Subcutaneous adipose tissue (tissue), 4 donors: ENCODE data around the gene TULP4. TPM values are rescaled to one million over a fixed set of nuclear protein-coding genes. Genes with fewer than 3 reads are reported as not detected.

Experiments used
- total RNA-seq, 4 donors: library from RNA; depleted of rRNA; stranded (reverse); fragments of >200 nt; gene quantifications; one replicate each; pipeline ENCODE4 v1.1.0, GENCODE V29; 2016
- TF ChIP-seq, protein P1 (sequence below): fragments of 450-650 bp; IDR thresholded peaks from one replicate; pipeline ENCODE4 v1.5.1; 2016; ENCODE audit warnings: low read depth, mild to moderate bottlenecking, control low read depth, antibody characterized with exemption, moderate library complexity

TULP4 gene
- total RNA-seq, 4 donors from 2014 or later: 83.6 to 170 (median 123) TPM

DNA sequence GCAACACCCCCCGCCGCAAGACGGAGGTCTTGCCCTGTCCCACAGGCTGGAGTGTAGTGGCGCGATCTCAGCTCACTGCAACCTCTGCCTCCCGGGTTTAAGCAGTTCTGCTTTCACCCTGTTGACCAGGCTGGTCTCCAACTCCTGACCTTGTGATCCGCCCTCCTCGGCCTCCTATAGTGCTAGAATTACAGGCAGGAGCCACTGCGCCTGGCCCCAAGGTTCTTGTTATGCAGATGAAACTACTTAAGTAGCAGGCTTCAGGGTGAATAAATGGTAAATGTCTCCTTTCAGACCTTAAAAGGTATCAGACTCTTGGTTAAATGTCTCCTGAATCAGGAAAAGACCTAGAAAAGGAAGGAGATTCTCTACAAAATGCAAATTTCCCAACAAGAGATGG lies 152.2 kb downstream of the TULP4 start:
- TF ChIP-seq, protein P1, sequence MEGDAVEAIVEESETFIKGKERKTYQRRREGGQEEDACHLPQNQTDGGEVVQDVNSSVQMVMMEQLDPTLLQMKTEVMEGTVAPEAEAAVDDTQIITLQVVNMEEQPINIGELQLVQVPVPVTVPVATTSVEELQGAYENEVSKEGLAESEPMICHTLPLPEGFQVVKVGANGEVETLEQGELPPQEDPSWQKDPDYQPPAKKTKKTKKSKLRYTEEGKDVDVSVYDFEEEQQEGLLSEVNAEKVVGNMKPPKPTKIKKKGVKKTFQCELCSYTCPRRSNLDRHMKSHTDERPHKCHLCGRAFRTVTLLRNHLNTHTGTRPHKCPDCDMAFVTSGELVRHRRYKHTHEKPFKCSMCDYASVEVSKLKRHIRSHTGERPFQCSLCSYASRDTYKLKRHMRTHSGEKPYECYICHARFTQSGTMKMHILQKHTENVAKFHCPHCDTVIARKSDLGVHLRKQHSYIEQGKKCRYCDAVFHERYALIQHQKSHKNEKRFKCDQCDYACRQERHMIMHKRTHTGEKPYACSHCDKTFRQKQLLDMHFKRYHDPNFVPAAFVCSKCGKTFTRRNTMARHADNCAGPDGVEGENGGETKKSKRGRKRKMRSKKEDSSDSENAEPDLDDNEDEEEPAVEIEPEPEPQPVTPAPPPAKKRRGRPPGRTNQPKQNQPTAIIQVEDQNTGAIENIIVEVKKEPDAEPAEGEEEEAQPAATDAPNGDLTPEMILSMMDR: no peak

DNA sequence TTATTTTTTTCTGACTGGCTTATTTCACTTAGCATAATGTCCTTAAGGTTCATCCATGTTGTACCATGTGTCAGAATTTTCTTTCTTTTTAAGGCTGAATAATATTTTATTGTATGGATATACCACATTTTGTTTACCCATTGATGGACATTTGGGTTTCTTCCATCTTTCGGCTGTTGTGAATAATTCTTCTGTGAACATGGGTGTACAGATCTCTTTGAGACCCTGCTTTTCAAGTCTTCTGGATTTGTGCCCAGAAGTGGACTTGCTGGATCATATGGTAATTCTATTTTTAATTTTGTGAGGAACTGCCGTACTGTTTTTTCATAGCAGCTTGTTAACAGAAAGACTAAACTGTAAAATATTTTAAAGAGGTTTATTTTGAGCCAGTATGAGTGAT lies 153.0 kb downstream of the TULP4 start:
- TF ChIP-seq, protein P1: no peak

DNA sequence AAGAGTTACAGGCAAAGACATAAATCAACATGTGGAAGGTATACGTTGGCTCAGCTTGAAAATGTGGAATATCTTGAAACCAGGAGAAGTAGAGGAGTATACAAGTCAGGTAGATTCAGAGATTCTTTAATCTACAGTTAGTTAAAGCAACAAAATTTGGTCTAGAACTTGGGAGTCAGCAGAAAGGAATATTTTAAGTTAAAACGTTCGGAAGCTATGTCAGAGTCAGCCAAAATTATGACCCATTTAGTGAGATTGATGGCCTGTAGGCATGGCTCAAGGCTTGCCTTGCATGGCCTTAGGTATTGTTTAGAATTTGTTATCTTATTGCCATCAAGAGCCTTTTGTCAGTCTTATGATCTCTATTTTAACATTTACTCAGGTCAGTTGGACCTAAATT lies 153.5 kb downstream of the TULP4 start:
- TF ChIP-seq, protein P1: no peak

DNA sequence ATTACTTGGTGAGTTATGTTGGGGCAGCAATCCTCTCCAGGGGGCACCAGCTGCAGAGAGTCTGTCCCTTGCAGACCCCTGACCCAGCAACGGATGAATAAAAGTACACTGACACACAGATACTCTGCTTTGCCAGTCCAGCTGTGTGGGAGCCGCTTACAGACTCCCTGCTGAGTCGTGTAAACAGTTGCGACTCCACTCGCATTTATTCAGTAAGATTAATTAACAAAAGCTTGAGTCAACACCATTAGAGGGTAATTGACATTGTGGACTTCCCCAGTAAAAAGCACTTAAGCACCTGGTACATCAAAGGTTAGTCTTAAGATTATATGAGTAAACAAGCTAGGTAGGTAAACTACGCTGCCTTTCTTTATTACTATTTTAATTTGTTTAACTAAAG lies 155.7 kb downstream of the TULP4 start:
- TF ChIP-seq, protein P1: no peak

DNA sequence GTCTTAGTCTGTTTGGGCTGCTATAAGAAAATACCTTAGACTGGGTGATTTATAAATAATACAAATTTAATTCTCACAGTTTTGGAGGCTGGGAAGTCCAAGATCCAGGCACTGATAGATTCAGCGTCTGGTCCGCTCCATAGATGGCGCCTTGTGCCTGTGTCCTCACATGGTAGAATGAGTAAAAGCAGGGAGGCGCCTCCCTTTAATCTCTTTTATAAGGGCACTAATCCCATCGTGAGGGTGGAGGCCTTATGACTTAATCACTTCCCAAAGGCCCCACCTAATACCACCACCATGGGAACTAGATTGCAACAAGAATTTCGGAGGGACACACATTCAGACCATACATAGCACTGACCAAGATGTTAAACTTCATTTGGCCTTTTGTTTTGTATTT lies 156.4 kb downstream of the TULP4 start:
- TF ChIP-seq, protein P1: no peak

DNA sequence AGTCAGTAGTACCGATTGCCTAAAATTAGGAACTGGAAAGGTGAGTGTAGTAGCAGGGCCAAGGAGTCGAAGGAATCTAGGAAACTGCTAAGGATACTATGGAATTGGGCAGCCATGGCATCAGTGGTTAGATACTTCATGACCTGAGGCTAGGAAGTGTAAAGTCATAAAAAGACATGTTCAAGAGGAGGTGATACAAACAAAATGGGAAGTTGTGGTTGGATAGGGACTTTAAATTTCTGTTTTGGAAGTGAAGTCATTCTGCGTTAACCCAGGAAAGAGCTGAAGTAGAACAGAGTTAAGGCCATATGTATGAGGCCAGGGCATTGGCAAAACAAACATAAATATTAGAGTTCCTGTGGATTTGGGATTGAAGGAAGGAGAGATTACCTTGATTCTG lies 159.1 kb downstream of the TULP4 start:
- TF ChIP-seq, protein P1: no peak

DNA sequence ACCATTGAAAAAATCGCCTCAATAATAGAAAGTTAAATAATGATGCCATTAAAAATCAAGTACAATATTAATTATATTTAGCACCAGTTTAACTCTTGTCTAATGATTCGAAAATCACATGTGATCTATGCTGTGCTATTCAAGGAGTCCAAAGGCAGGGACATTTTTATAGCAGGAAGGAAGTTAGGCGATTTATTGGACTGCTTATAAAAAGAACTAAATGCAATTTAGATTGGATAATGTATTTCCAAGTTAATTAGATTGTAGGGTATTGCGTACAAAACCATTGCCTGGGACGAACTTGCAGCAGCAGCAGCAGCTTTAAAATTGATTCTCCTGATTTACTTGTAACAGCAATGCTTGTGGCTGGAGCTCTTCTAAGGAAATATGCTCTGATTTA lies 160.2 kb downstream of the TULP4 start:
- TF ChIP-seq, protein P1: no peak
